Thoracic aorta (tissue), 2 donors: Measurements from ENCODE around the gene DNAH7. TPM values are rescaled to one million over a fixed set of nuclear protein-coding genes. Genes with fewer than 3 reads are reported as not detected.
"Not testable (repeated sequence)": the region's sequence is repeated elsewhere in the genome, so short reads cannot be mapped to it uniquely, and the experiment has no call there.

Source experiments
- ATAC-seq: fragments of 150-250 bp; one replicate; pipeline ENCODE4 v1.8.0; 2017; ENCODE audit warnings: low read depth; ENCODE audit not compliant: insufficient number of reproducible peaks, low FRiP score
- DNase-seq: peaks from one replicate; pipeline ENCODE4 v3.0.0-alpha.2; 2020; ENCODE audit warnings: low spot score
- H3K27ac ChIP-seq, 2 donors: fragments of 200-600 bp; sonication (generic); 1 replicate in 1 of 2; 2 replicates in 1 of 2; pipeline ENCODE4 v1.5.1; 2016; ENCODE audit warnings: mild to moderate bottlenecking in 2 of 2, moderate library complexity in 2 of 2
- H3K27me3 ChIP-seq: fragments of 200-600 bp; sonication (generic); replicated peaks from 2 replicates; pipeline ENCODE4 v1.6.0; 2016; ENCODE audit warnings: mild to moderate bottlenecking; ENCODE audit not compliant: insufficient read depth
- H3K36me3 ChIP-seq: fragments of 200-600 bp; sonication (generic); one replicate; pipeline ENCODE4 v1.5.1; 2016
- H3K4me1 ChIP-seq, 2 donors: fragments of 200-600 bp; sonication (generic); 1 replicate in 1 of 2; 2 replicates in 1 of 2; pipeline versions ENCODE4 v1.5.1 to v1.6.0; 2016; ENCODE audit warnings: low read depth in 2 of 2, mild to moderate bottlenecking in 1 of 2; ENCODE audit not compliant: control insufficient read depth in 1 of 2
- H3K4me3 ChIP-seq: fragments of 200-600 bp; sonication (generic); 2 replicates; pipeline ENCODE4 v1.5.1; 2016; ENCODE audit warnings: mild to moderate bottlenecking
- H3K9me3 ChIP-seq: fragments of 200-600 bp; sonication (generic); 2 replicates; pipeline ENCODE4 v1.5.1; 2016
- CTCF ChIP-seq: fragments of 200-600 bp; sonication (generic); IDR thresholded peaks from one replicate; pipeline ENCODE4 v1.5.1; 2019; ENCODE audit warnings: antibody characterized with exemption
- total RNA-seq, 2 donors: library from RNA; depleted of rRNA; stranded (reverse); fragments of >200 nt; gene quantifications; one replicate each; pipeline versions ENCODE4 v1.1.0 to v1.2.3, GENCODE V29; 2016

Gene DNAH7
- total RNA-seq, 2 donors from 2014 or later: 0.68 to 2.0 TPM

DNA sequence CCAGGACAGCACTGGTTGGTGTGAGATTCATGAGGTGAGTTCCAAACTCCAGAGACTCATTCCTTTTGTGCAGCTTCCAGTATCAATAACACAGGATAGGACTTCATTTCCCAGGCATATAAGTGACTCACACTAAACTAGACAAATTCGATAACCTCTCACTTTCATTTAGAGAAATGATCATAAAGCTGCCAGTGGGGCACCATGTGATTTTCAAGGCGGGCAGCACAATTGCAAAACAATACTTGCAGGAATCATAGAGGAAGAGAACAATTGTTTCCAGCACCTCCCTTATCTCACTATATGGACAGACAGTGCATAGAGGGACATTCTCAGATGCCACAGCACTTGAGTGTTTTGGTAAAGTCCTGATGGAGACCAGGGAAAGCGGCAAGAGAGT lies 31.3 kb upstream of the DNAH7 start:
- Histone ChIP-seq H3K36me3 (no peaks in the 10 kb centered on the region), H3K9me3 (no peaks in the 10 kb centered on the region), H3K4me1 (peaks cover 0 to 3% of the 10 kb centered on the region in 2 donors), H3K27me3 (no peaks in the 10 kb centered on the region), H3K27ac (no peak overlapping the region), H3K4me3 (no peak overlapping the region)
- DNase-seq (no peak), ATAC-seq (no peak)
- TF ChIP-seq CTCF: no peak

- no peak overlapping the region for H3K27ac ChIP-seq
- ATAC-seq (no peak), DNase-seq (no peak)
- H3K27me3 ChIP-seq: no peaks in the 10 kb centered on the region
- peaks cover 0 to 3% of the 10 kb centered on the region in 2 donors for H3K4me1 ChIP-seq
- H3K4me3 ChIP-seq: no peak overlapping the region
- TF ChIP-seq CTCF: no peak
- no peaks in the 10 kb centered on the region for H3K36me3 ChIP-seq
- no peaks in the 10 kb centered on the region for H3K9me3 ChIP-seq
Measured at GRCh38 chr2:196097864-196098660, 29.4 kb upstream of the DNAH7 start.

- DNase-seq (no peak), ATAC-seq (no peak)
- Histone ChIP-seq H3K9me3 (no peaks in the 10 kb centered on the region), H3K4me1 (peaks cover 0 to 3% of the 10 kb centered on the region in 2 donors), H3K4me3 (no peak overlapping the region), H3K36me3 (no peaks in the 10 kb centered on the region), H3K27me3 (no peaks in the 10 kb centered on the region), H3K27ac (no peak overlapping the region)
- TF ChIP-seq CTCF: no peak
Measured at GRCh38 chr2:196096982-196097745, 28.5 kb upstream of the DNAH7 start.

GRCh38 chr2:196096264-196096663 lies 27.6 kb upstream of the DNAH7 start:
- TF ChIP-seq CTCF: no peak
- Histone ChIP-seq H3K27me3 (no peaks in the 10 kb centered on the region), H3K36me3 (no peaks in the 10 kb centered on the region), H3K4me3 (no peak overlapping the region), H3K27ac (no peak overlapping the region), H3K4me1 (peaks cover 0 to 2% of the 10 kb centered on the region in 2 donors), H3K9me3 (no peaks in the 10 kb centered on the region)
- ATAC-seq (no peak), DNase-seq (no peak)

DNA sequence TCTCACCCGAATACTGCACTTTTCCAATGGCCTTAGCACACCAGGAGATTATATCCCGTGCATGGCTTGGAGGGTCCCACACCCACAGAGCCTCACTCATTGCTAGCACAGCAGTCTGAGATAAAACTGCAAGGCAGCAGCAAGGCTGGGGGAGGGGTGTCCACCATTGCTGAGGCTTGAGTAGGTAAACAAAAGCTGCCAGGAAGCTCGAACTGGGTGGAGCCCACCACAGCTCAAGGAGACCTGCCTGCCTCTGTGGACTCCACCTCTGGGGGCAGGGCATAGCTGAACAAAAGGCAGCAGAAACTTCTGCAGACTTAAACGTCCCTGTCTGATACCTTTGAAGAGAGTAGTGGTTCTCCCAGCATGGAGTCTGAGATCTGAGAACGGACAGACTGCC lies 20.8 kb upstream of the DNAH7 start:
- not testable (repeated sequence) for H3K27ac ChIP-seq, H3K4me1 ChIP-seq, H3K9me3 ChIP-seq, DNase-seq, H3K36me3 ChIP-seq, H3K27me3 ChIP-seq, H3K4me3 ChIP-seq, ATAC-seq
